ENCODE results near the gene MED26. TPM values are rescaled to one million over a fixed set of nuclear protein-coding genes. Genes with fewer than 3 reads are reported as not detected.

MED26 gene
- total RNA-seq, 1 donor from 2014 or later = 13.3 TPM

- peak overlapping the region; percentile 65 for H3K4me3 Mint-ChIP-seq (ENCODE audit: unreplicated experiment)
- peaks cover 15% of the 10 kb centered on the region for H3K36me3 Mint-ChIP-seq (ENCODE audit: low read depth, unreplicated experiment)
- DNase-seq (ENCODE audit: low spot score) = no peak
- peaks cover 13% of the 10 kb centered on the region for H3K27me3 Mint-ChIP-seq (ENCODE audit: unreplicated experiment)
- H3K27ac Mint-ChIP-seq (ENCODE audit: unreplicated experiment) = peak overlapping the region; percentile 94
- no peak for TF ChIP-seq CTCF (IDR thresholded peaks at IDR 0.05; ENCODE audit: unreplicated experiment)
- peaks cover 46% of the 10 kb centered on the region for H3K4me1 Mint-ChIP-seq (ENCODE audit: unreplicated experiment)
- H3K9me3 Mint-ChIP-seq (ENCODE audit: unreplicated experiment) = no peaks in the 10 kb centered on the region
Observed at GRCh38 chr19:16618248-16618647, 9.8 kb downstream of the MED26 start.

GRCh38 chr19:16615808-16616207, 12.2 kb downstream of the MED26 start:
- no peak overlapping the region for H3K4me3 Mint-ChIP-seq (ENCODE audit: unreplicated experiment)
- no peak overlapping the region for H3K27ac Mint-ChIP-seq (ENCODE audit: unreplicated experiment)
- H3K9me3 Mint-ChIP-seq (ENCODE audit: unreplicated experiment) = no peaks in the 10 kb centered on the region
- no peak for TF ChIP-seq CTCF (IDR thresholded peaks at IDR 0.05; ENCODE audit: unreplicated experiment)
- no peak for DNase-seq (ENCODE audit: low spot score)
- peaks cover 10% of the 10 kb centered on the region for H3K36me3 Mint-ChIP-seq (ENCODE audit: low read depth, unreplicated experiment)
- peaks cover 13% of the 10 kb centered on the region for H3K27me3 Mint-ChIP-seq (ENCODE audit: unreplicated experiment)
- peaks cover 55% of the 10 kb centered on the region for H3K4me1 Mint-ChIP-seq (ENCODE audit: unreplicated experiment)

- Mint-ChIP-seq H3K9me3 (ENCODE audit: unreplicated experiment) (no peaks in the 10 kb centered on the region), H3K27ac (ENCODE audit: unreplicated experiment) (peak overlapping the region; percentile 79)
- DNase-seq (ENCODE audit: low spot score) = peak; percentile 13
Observed at GRCh38 chr19:16614941-16615340, 13.1 kb downstream of the MED26 start.

GRCh38 chr19:16613841-16614240, 14.2 kb downstream of the MED26 start:
- H3K27ac Mint-ChIP-seq (ENCODE audit: unreplicated experiment) = peak overlapping the region; percentile 4
- H3K36me3 Mint-ChIP-seq (ENCODE audit: low read depth, unreplicated experiment) = peaks cover 10% of the 10 kb centered on the region
- TF ChIP-seq CTCF (IDR thresholded peaks at IDR 0.05; ENCODE audit: unreplicated experiment) = no peak
- no peak for DNase-seq (ENCODE audit: low spot score)
- H3K4me3 Mint-ChIP-seq (ENCODE audit: unreplicated experiment) = no peak overlapping the region
- H3K4me1 Mint-ChIP-seq (ENCODE audit: unreplicated experiment) = peaks cover 51% of the 10 kb centered on the region
- no peaks in the 10 kb centered on the region for H3K9me3 Mint-ChIP-seq (ENCODE audit: unreplicated experiment)
- H3K27me3 Mint-ChIP-seq (ENCODE audit: unreplicated experiment) = peaks cover 13% of the 10 kb centered on the region

More at GRCh38 chr19:16614941-16615340, 13.1 kb downstream of the MED26 start:
- Mint-ChIP-seq H3K4me1 (ENCODE audit: unreplicated experiment) (peaks cover 55% of the 10 kb centered on the region), H3K36me3 (ENCODE audit: low read depth, unreplicated experiment) (peaks cover 10% of the 10 kb centered on the region), H3K4me3 (ENCODE audit: unreplicated experiment) (peak overlapping the region; percentile 68), H3K27me3 (ENCODE audit: unreplicated experiment) (peaks cover 13% of the 10 kb centered on the region)
- TF ChIP-seq CTCF (IDR thresholded peaks at IDR 0.05; ENCODE audit: unreplicated experiment) = no peak

- no peak for TF ChIP-seq CTCF (IDR thresholded peaks at IDR 0.05; ENCODE audit: unreplicated experiment)
- Mint-ChIP-seq H3K27ac (ENCODE audit: unreplicated experiment) (no peak overlapping the region), H3K27me3 (ENCODE audit: unreplicated experiment) (peaks cover 7% of the 10 kb centered on the region), H3K4me3 (ENCODE audit: unreplicated experiment) (no peak overlapping the region), H3K36me3 (ENCODE audit: low read depth, unreplicated experiment) (peaks cover 10% of the 10 kb centered on the region), H3K9me3 (ENCODE audit: unreplicated experiment) (no peaks in the 10 kb centered on the region), H3K4me1 (ENCODE audit: unreplicated experiment) (peaks cover 39% of the 10 kb centered on the region)
- no peak for DNase-seq (ENCODE audit: low spot score)
Observed at GRCh38 chr19:16612636-16613035, 15.4 kb downstream of the MED26 start.

Measured in endothelial cell (in vitro differentiated cells).